ENCODE measurements around the gene FASN. TPM values are rescaled to one million over a fixed set of nuclear protein-coding genes. Genes with fewer than 3 reads are reported as not detected.

Gene FASN
- total and polyA plus RNA-seq, 2 of the 13 experiments (the other 11 are each of a cell fraction or from before 2014, with no cell fraction given): 51.7 to 101 TPM

DNA sequence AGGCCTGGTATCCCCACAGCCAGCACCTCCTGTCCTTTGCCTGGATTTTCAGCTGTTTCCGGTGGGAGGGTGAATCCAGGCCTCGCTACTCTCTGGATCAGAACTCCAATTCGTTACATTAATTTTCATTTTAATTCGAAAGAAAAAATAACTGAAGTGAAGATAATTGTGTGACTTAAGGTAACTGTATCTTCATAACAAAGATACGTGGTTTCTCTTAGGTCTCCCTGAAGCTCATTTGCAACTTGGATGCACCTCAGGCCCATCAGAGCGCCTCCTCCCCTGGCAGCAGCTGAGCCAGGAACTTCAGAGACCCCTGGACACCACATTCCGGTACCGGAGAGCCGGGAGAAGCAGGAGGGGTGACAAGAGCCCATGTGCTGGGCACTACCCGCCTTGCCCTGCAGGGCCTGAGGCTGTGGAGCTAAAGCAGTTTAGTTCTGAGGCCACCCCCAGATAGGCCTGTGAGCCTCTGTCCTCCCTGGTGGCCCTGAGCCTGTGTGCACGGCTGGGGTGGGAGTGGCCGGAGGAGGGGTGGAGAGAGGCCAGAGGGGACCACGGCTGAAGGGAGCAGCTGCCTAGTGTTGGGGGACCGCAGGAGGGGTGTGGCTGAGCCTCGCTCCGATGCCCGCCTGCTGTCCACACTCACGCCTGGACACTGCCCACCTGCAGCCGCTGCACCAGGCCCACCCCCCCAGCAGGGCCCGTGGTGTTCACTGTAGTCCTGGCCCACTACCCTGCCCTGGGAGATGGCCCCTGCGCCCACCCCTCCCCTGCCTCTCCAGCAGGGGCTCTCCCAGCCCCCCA, 21.0 kb downstream of the FASN start (continued):
- TF ChIP-seq GABPA (IDR thresholded peaks at IDR 0.05; ENCODE audit: low read depth, low read length) (no peak), GABPA (CRISPR knock-in tag; IDR thresholded peaks at IDR 0.05; ENCODE audit: low read depth) (no peak), JUNB (CRISPR knock-in tag; IDR thresholded peaks at IDR 0.05; ENCODE audit: borderline replicate concordance) (no peak), MEIS1 (CRISPR knock-in tag; IDR thresholded peaks at IDR 0.05; ENCODE audit: borderline replicate concordance) (peak; percentile 46; the same call in 1 of the 2 replicates), ZNF317 (CRISPR knock-in tag; IDR thresholded peaks at IDR 0.05) (no peak), ZNF136 (CRISPR knock-in tag; IDR thresholded peaks at IDR 0.05; ENCODE audit: low read depth) (no peak), ZFP62 (CRISPR knock-in tag; IDR thresholded peaks at IDR 0.05) (no peak), EEA1 (CRISPR knock-in tag; IDR thresholded peaks at IDR 0.05; ENCODE audit: borderline replicate concordance) (no peak), ZNF335 (CRISPR knock-in tag; IDR thresholded peaks at IDR 0.05) (no peak), ZNF326 (CRISPR knock-in tag; IDR thresholded peaks at IDR 0.05; ENCODE audit: borderline replicate concordance) (peak; percentile 67; the same call in 1 of the 2 replicates), HMGXB3 (CRISPR knock-in tag; IDR thresholded peaks at IDR 0.05; ENCODE audit: borderline replicate concordance) (no peak)
- TF ChIP-seq, protein P1, sequence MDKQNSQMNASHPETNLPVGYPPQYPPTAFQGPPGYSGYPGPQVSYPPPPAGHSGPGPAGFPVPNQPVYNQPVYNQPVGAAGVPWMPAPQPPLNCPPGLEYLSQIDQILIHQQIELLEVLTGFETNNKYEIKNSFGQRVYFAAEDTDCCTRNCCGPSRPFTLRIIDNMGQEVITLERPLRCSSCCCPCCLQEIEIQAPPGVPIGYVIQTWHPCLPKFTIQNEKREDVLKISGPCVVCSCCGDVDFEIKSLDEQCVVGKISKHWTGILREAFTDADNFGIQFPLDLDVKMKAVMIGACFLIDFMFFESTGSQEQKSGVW (CRISPR knock-in tag; IDR thresholded peaks at IDR 0.05; ENCODE audit: borderline replicate concordance): no peak
- TF ChIP-seq, protein P2, sequence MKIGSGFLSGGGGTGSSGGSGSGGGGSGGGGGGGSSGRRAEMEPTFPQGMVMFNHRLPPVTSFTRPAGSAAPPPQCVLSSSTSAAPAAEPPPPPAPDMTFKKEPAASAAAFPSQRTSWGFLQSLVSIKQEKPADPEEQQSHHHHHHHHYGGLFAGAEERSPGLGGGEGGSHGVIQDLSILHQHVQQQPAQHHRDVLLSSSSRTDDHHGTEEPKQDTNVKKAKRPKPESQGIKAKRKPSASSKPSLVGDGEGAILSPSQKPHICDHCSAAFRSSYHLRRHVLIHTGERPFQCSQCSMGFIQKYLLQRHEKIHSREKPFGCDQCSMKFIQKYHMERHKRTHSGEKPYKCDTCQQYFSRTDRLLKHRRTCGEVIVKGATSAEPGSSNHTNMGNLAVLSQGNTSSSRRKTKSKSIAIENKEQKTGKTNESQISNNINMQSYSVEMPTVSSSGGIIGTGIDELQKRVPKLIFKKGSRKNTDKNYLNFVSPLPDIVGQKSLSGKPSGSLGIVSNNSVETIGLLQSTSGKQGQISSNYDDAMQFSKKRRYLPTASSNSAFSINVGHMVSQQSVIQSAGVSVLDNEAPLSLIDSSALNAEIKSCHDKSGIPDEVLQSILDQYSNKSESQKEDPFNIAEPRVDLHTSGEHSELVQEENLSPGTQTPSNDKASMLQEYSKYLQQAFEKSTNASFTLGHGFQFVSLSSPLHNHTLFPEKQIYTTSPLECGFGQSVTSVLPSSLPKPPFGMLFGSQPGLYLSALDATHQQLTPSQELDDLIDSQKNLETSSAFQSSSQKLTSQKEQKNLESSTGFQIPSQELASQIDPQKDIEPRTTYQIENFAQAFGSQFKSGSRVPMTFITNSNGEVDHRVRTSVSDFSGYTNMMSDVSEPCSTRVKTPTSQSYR (CRISPR knock-in tag; IDR thresholded peaks at IDR 0.05; ENCODE audit: borderline replicate concordance): peak; percentile 16; the same call in 1 of the 2 replicates
- TF ChIP-seq, protein P3, sequence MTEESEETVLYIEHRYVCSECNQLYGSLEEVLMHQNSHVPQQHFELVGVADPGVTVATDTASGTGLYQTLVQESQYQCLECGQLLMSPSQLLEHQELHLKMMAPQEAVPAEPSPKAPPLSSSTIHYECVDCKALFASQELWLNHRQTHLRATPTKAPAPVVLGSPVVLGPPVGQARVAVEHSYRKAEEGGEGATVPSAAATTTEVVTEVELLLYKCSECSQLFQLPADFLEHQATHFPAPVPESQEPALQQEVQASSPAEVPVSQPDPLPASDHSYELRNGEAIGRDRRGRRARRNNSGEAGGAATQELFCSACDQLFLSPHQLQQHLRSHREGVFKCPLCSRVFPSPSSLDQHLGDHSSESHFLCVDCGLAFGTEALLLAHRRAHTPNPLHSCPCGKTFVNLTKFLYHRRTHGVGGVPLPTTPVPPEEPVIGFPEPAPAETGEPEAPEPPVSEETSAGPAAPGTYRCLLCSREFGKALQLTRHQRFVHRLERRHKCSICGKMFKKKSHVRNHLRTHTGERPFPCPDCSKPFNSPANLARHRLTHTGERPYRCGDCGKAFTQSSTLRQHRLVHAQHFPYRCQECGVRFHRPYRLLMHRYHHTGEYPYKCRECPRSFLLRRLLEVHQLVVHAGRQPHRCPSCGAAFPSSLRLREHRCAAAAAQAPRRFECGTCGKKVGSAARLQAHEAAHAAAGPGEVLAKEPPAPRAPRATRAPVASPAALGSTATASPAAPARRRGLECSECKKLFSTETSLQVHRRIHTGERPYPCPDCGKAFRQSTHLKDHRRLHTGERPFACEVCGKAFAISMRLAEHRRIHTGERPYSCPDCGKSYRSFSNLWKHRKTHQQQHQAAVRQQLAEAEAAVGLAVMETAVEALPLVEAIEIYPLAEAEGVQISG (CRISPR knock-in tag; IDR thresholded peaks at IDR 0.05): no peak
- TF ChIP-seq, protein P4, sequence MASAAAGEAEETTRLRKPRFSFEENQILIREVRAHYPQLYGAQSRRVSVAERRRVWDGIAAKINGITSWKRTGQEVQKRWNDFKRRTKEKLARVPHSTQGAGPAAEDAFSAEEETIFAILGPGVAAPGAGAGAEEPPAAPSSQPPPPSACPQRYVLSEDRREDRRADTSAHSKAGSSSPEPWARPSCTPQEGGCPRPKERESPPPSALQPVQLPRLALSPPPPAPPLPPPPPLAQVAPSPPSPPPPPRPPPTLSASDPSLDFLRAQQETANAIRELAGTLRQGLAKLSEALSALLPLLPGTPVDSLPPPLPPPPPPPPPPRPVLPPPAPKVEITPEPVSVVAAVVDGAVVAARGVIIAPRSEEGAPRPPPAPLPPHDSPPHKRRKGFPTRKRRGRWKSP (CRISPR knock-in tag; IDR thresholded peaks at IDR 0.05): no peak

Measured in HepG2 (cell line).